Body of pancreas (tissue), 4 donors: Measurements from ENCODE around the gene SMYD1.

Experiments used
- CTCF ChIP-seq, 7 experiments: fragments of 450-650 bp in 4 of 7; fragments of 200-600 bp in 3 of 7; sonication (generic) in 3 of 7; IDR thresholded peaks; one replicate each; pipeline ENCODE4 v1.5.1; 2016 to 2019; ENCODE audit warnings: antibody characterized with exemption in 7 of 7
- POLR2A ChIP-seq, 3 donors: fragments of 450-650 bp; IDR thresholded peaks; one replicate each; pipeline ENCODE4 v1.6.1; 2016; ENCODE audit warnings: antibody characterized with exemption in 3 of 3, mild to moderate bottlenecking in 2 of 3

- TF ChIP-seq CTCF (IDR thresholded peaks at IDR 0.05) (no peak), POLR2A (IDR thresholded peaks at IDR 0.05) (no peak)
Observed at GRCh38 chr2:88082781-88083180, 15.2 kb downstream of the SMYD1 start.
